GM10266 (cell line): Measurements from ENCODE around the gene OXLD1.

Experiments
- DNase-seq: peaks from one replicate; pipeline ENCODE4 v3.0.0; 2012; ENCODE audit errors: extremely low spot score
- TF ChIP-seq, protein P1 (sequence below): IDR thresholded peaks from 2 replicates; pipeline ENCODE4 v1.5.1; 2012; ENCODE audit warnings: mild to moderate bottlenecking, low read depth; ENCODE audit not compliant: control insufficient read depth, insufficient read depth; ENCODE audit errors: missing control alignments

The OXLD1 gene

DNA sequence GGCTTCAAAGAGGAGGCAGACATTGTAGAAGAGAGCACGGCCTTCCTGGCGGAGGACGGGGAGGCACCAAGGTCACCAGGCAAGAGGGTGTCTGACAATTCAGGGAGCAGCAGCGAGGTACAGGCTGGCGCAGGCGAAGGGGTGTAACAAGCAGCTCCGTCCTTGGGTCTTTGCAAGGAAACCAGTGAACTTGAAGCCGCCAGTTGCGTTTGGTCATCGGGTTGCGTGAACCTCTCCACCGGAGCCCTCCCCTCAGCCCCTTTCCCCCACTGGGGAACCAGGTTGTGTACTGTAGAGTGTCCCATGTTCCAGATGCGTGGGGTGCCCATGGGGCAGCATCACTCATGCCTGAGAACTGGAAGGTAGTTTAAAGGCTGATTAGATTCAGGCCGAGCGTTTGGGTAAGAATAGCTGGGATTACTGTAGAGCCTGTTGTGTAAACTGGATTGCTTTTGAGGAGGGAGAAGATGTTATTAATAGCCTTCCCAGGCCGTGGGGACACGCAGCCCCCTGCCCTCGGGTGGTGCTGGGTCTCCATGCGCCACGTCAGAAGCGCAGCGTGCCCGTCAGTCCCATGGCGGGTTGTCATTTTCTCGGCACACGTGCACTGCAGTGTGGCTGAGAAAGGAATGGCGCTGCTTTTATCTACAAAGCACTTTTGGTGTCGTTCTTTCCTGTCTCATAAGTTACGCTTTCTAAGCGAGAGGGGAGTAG lies 39.3 kb upstream of the OXLD1 start:
- TF ChIP-seq, protein P1, sequence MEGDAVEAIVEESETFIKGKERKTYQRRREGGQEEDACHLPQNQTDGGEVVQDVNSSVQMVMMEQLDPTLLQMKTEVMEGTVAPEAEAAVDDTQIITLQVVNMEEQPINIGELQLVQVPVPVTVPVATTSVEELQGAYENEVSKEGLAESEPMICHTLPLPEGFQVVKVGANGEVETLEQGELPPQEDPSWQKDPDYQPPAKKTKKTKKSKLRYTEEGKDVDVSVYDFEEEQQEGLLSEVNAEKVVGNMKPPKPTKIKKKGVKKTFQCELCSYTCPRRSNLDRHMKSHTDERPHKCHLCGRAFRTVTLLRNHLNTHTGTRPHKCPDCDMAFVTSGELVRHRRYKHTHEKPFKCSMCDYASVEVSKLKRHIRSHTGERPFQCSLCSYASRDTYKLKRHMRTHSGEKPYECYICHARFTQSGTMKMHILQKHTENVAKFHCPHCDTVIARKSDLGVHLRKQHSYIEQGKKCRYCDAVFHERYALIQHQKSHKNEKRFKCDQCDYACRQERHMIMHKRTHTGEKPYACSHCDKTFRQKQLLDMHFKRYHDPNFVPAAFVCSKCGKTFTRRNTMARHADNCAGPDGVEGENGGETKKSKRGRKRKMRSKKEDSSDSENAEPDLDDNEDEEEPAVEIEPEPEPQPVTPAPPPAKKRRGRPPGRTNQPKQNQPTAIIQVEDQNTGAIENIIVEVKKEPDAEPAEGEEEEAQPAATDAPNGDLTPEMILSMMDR, result no peak
- DNase-seq, result no peak

DNA sequence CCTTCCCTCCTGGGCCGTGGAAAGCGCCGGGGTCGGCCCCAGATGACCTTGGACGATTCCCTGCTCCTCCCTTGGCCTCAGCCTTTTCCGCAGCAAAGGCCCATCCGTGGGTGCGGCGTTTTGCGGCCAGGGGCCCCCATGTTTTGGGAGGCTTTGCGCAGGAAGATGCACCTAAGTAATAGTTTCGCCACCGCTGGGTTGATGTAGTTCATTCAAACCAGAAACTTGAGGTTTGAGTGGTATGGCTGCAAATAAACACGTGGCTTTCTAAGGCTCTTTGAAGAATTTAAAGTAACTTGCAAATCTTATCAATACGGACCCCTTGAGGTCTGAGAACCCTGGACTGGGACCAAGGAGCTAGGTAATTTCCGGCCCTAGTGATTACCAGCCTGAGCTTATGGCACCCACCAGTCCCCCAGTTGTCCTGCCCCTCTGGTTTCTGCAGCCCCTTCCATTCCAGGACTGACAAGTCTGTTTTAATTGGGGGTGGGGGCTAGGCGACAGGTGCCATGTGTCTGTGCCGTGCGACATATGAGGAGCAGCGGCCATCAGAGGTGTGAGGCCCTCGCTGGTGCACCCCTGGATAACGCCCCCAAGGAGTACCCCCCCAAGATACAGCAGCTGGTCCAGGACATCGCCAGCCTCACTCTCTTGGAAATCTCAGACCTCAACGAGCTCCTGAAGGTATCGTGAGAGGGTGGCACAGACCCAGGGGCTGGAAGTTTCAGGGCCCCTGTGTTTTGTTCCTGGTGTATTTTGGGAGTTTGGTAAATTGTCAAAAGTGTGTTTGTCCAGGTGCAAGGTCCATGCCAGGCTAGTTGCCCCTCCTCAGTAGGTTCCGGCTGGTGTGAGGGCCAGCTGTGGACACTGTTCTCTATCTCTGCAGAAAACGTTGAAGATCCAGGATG lies 37.6 kb upstream of the OXLD1 start:
- TF ChIP-seq, protein P1, result no peak
- no peak for DNase-seq

DNA sequence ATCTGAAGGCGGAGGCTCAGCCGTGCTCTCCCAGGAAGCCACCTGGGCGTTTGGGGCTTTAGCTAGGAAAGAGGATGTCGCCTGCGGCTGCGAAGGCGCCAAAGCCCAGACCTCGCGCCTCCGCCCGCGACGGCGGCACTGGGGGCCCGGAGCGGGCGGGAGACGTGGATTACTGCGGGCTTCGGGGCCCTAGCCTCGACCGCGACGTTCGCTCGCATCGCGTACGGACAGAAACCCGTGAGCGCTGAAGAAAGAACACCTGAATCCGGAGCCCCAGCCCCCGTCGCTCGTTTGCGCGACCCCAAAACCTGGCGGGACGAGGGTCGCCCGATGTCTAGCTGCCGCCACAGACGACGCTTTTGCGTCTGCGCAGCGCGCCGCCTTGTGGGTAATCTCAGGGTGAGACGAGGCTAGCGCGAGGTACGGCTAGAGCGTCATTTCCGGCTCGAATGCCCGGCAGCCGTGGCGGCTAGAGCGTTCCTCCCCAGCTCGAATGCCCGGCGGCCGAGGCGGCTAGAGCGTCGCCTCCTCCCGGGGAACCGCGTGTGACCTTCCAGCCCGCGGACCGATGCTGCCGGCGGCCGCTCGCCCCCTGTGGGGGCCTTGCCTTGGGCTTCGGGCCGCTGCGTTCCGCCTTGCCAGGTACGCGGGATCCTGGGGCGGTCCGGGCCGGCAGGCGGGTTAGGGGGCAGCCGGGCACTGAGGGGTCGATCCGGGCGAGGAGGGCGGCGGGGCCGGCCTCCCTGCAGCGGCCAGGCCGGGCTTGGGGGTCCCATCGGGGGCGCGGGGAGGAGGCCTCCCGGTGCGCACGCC lies 36.7 kb upstream of the OXLD1 start, which contains the start of gene MRPL12:
Gene MRPL12, plus strand, starts transcription at position 434 of the 813 bp plus-strand sequence. Its CDS starts 135 bp downstream, at position 569.
- TF ChIP-seq, protein P1, result peak; percentile 1
- DNase-seq, result peak; percentile 99

DNA sequence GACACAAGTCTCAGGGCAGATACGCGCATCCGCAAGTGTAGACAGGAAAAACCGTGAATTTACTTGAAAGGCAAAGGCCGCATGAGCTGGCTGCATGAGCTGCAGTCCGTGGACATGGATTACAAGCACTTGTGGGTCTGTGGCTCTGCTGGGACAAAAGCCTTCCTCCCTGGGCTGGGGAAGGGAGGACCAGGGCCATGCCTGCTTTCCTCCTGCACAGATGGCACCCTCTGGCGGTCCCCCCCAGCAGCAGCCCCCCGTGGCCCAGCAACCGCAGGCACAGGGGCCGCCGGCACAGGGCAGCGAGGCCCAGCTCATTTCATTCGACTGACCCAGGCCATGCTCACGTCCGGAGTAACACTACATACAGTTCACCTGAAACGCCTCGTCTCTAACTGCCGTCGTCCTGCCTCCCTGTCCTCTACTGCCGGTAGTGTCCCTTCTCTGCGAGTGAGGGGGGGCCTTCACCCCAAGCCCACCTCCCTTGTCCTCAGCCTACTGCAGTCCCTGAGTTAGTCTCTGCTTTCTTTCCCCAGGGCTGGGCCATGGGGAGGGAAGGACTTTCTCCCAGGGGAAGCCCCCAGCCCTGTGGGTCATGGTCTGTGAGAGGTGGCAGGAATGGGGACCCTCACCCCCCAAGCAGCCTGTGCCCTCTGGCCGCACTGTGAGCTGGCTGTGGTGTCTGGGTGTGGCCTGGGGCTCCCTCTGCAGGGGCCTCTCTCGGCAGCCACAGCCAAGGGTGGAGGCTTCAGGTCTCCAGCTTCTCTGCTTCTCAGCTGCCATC lies 35.1 kb upstream of the OXLD1 start:
- TF ChIP-seq, protein P1, result peak; percentile 13
- no peak for DNase-seq

DNA sequence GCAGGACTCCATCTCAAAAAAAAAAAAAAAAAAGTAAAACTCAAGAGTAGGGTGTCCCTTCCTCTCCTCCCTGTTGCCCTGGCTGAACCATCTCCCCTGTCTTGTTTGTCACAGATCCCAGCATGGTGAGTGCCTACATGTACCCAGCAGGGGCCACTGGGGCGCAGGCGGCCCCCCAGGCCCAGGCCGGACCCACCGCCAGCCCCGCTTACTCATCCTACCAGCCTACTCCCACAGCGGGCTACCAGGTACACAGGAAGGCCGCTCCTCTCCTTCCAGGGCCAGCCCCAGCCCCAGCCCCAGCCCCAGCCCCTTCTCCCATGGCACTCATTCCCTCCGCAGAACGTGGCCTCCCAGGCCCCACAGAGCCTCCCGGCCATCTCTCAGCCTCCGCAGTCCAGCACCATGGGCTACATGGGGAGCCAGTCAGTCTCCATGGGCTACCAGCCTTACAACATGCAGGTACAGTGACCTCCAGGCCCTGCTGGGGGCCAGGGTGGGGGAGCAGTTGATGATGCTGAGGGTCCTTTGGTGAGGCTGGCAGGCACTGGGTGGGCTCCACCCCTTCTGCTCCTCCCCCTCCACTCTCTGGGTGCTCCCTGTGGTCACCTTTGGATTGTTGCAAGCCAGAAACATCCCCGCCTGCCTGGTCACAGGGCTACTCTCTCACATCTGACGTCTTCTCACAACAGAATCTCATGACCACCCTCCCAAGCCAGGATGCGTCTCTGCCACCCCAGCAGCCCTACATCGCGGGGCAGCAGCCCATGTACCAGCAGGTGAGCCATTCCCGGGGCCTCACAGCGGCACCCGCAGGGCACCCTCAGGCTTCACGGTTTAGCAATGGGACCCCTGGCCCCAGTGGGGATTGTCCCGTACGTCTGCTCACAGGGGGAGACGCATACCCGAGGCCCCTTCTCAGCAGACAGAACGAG lies 34.2 kb upstream of the OXLD1 start:
- TF ChIP-seq, protein P1, result no peak
- DNase-seq, result no peak
